HG02943 (cell line): ENCODE results near the gene SLC17A7.
"Not testable (repeated sequence)": the region's sequence is repeated elsewhere in the genome, so short reads cannot be mapped to it uniquely, and the experiment has no call there.

Source experiments
- ATAC-seq: cut with Tn5 transposase; IDR thresholded peaks from one replicate; pipeline ENCODE4 v1.9.1; 2021; ENCODE audit warnings: mild to moderate bottlenecking, low read depth, moderate library complexity; ENCODE audit not compliant: unreplicated experiment

SLC17A7 gene

GRCh38 chr19:49445997-49446396, 4.7 kb upstream of the SLC17A7 start:
- no peak for ATAC-seq

- not testable (repeated sequence) for ATAC-seq
Observed at GRCh38 chr19:49444100-49444700, 2.9 kb upstream of the SLC17A7 start.

GRCh38 chr19:49443366-49444099, 2.2 kb upstream of the SLC17A7 start:
- peak; percentile 78 for ATAC-seq

GRCh38 chr19:49442771-49443365, 1.5 kb upstream of the SLC17A7 start:
- peak; percentile 10 for ATAC-seq

GRCh38 chr19:49442354-49442753, 1.0 kb upstream of the SLC17A7 start:
- ATAC-seq, result no peak

GRCh38 chr19:49441960-49442350, 628 bp upstream of the SLC17A7 start:
- no peak for ATAC-seq

- ATAC-seq, result no peak
Observed at GRCh38 chr19:49440439-49441209, 703 bp downstream of the SLC17A7 start.

- ATAC-seq, result no peak
Observed at GRCh38 chr19:49439836-49440235, 1.5 kb downstream of the SLC17A7 start.

- ATAC-seq, result no peak
Observed at GRCh38 chr19:49438261-49438660, 3.1 kb downstream of the SLC17A7 start.

- no peak for ATAC-seq
Observed at GRCh38 chr19:49437231-49437630, 4.1 kb downstream of the SLC17A7 start.

GRCh38 chr19:49436381-49437017, 4.8 kb downstream of the SLC17A7 start:
- no peak for ATAC-seq

GRCh38 chr19:49435670-49436069, 5.7 kb downstream of the SLC17A7 start:
- no peak for ATAC-seq

- ATAC-seq, result no peak
Observed at GRCh38 chr19:49434907-49435583, 6.3 kb downstream of the SLC17A7 start.

GRCh38 chr19:49433240-49433901, 8.0 kb downstream of the SLC17A7 start:
- ATAC-seq, result no peak

- no peak for ATAC-seq
Observed at GRCh38 chr19:49432141-49433073, 8.9 kb downstream of the SLC17A7 start.

- ATAC-seq, result no peak
Observed at GRCh38 chr19:49431330-49431749, 10.0 kb downstream of the SLC17A7 start.

GRCh38 chr19:49430678-49431329, 10.5 kb downstream of the SLC17A7 start:
- no peak for ATAC-seq

GRCh38 chr19:49430172-49430677, 11.1 kb downstream of the SLC17A7 start:
- no peak for ATAC-seq
